Epithelial cell of proximal tubule (primary cell): Measurements from ENCODE around the gene FIGNL1. TPM values are rescaled to one million over a fixed set of nuclear protein-coding genes. Genes with fewer than 3 reads are reported as not detected.

Experiments
- DNase-seq: peaks from one replicate; pipeline ENCODE4 v3.0.0-alpha.2; 2011; ENCODE audit warnings: low read depth
- H3K4me3 ChIP-seq: 2 replicates; pipeline ENCODE4 v1.5.1; 2011; ENCODE audit warnings: low read depth, mild to moderate bottlenecking, low read length
- CTCF ChIP-seq: conservative IDR thresholded peaks from 2 replicates; pipeline ENCODE4 v1.5.1; 2012; ENCODE audit warnings: low read depth, mild to moderate bottlenecking, low read length
- total RNA-seq: library from RNA; depleted of rRNA; stranded (reverse); fragments of >200 nt; gene quantifications from 2 replicates; pipeline ENCODE4 v1.2.3, GENCODE V29; 2015

Gene FIGNL1
- total RNA-seq, 1 donor from 2014 or later: 14.4 TPM

- TF ChIP-seq CTCF: no peak
Observed at GRCh38 chr7:50418526-50419290, 31.4 kb downstream of the FIGNL1 start.

DNA sequence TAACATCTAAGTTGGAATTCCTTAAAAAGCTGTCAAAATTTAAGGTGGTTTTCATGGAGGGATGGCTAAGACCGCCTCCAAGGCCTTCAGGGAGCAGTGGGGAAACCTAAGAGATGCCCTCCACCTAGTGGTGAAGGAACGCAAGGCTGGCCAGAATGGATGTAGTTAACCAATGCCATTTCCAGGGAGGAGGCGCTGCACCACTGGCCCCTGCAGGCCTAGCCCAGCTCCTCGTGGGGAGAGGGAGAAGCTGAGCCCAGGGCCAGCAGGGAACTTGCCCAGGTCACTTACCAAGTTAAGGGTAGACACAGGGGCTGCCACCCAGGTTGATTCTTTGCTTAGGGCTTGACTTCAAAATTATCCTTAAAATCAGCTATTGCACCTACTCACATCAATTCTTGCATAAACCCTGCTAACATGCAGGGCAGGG, 32.0 kb downstream of the FIGNL1 start:
- no peak overlapping the region for H3K4me3 ChIP-seq
- DNase-seq: peak; percentile 31
- TF ChIP-seq CTCF: peak; percentile 99

More at GRCh38 chr7:50418526-50419290, 31.4 kb downstream of the FIGNL1 start:
- H3K4me3 ChIP-seq: no peak overlapping the region
- DNase-seq: no peak

DNA sequence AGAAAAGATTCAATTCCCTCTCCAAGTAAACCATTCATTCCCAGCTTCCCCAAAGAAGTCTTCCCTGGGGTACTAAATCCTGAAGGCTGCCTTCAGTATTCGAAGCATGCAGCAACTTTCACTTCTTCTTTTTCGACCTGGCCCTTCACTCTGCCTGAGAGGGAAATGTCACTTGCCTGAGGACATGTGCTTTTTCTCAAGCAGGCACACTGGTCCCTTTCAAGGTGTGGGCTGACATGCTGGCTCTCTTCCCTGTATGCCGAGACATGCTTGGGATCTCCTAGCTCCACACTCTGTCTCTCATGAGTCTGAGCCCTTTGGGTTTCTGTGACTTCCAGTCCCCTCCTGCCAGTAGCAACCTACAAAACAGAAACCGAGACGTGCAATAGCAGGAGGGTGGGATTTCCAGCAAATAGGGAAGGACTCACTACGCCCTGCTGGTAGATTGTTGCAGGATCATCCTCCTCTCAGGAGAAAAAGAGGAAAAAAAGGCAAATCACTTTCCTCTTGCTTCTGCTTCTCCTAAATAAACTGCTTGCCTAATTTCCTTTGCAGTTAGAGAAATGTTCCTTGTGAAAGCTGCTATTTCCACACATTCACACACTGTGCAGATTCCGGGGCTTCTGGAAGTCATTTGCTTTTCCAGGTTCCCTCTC, 33.5 kb downstream of the FIGNL1 start:
- H3K4me3 ChIP-seq: no peak overlapping the region
- TF ChIP-seq CTCF: no peak
- no peak for DNase-seq

DNA sequence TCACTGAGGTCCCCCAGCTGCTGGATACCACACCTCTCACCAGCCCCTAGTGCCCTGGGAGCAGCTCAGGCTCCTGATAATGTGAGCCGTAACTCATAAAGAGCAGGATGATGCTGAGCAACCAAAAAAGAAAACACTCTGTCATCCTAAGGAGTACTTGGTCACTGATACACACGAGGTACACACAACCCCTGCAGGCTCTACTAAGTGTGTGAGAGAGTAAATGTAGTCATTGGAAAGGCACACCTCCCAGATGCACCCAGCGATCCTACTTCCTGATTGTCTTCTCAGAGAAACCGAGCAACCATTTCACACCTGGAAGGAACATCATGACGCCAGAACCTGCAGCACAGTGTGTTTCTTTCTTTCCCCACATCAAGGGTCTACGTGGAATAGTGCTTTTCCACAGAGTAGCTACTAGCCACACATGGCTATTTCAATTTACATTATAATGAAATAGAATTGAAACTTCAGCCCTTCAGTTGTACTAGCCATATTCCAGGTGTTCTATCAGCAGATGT, 34.2 kb downstream of the FIGNL1 start:
- no peak for DNase-seq
- TF ChIP-seq CTCF: no peak
- H3K4me3 ChIP-seq: no peak overlapping the region

DNA sequence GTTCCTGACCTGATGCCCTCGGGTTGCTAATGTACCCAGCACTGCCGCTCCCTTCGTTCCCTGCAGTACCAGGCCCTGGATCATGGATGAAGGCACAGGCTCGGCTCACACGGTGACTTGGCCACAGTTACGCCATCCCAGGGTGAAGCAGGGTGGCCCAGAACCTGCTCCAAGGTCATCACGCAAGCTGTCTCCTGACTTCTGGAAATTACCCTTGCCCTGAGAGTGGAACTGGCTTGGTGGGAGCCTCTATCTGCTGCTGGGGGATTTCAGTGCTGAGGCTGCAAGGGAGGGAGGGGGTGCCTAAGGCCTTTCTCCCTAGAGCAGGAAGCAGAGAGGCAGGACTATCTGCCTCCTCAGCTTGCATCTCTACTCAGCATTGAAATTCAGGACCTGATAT, 36.6 kb downstream of the FIGNL1 start:
- TF ChIP-seq CTCF: no peak
- H3K4me3 ChIP-seq: no peak overlapping the region
- DNase-seq: no peak

DNA sequence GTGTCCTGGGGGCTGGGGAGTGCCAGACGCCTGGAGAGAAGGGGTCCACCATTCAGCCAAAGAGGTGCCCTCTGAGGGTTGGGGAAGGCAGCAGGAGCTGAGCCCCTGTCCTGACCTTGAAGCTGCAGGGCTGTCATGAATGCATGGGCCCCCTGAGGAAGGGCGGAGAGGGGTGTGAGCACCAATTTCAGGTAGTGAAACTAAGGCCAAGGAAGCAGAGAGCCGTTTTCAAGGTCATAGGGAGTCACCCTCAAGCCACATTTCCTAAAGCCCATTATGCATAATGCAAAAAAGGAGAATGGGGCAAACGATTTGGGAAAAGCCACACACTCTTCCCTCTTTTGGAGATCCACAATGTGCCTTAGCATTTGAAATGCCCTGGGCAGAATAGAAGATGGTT, 37.2 kb downstream of the FIGNL1 start:
- no peak overlapping the region for H3K4me3 ChIP-seq
- no peak for TF ChIP-seq CTCF
- no peak for DNase-seq
